Endothelial cell of umbilical vein (primary cell): ENCODE measurements around the gene DUSP22. TPM values are rescaled to one million over a fixed set of nuclear protein-coding genes. Genes with fewer than 3 reads are reported as not detected.

ENCODE experiments used
- BruUV-seq: library from RNA; stranded (reverse); fragments of 400-500 nt; replicated peaks from 2 replicates; lab custom pipeline; 2021; lab: Mats Ljungman, UMichigan
- CTCF ChIA-PET: fragments of 300-600, 350-600 bp; sonication (Branson Sonifier 250); formaldehyde crosslinking; loops from one replicate; lab custom pipeline; 2021; ENCODE audit warnings: antibody characterized with exemption, inconsistent platforms; lab: Charles Lee
- POLR2A ChIA-PET: fragments of 300-600, 350-600 bp; sonication (Branson Sonifier 250); formaldehyde crosslinking; loops from one replicate; lab custom pipeline; 2021; ENCODE audit warnings: antibody characterized with exemption, inconsistent platforms; lab: Charles Lee
- DNase-seq: peaks from one replicate; pipeline ENCODE4 v3.0.0-alpha.2; 2011; ENCODE audit warnings: low read depth, low spot score
- FAIRE-seq: peaks from 2 replicates; lab custom pipeline; 2011; peaks lifted over from hg19 to GRCh38; lab: Jason Lieb, UNC
- H2AFZ ChIP-seq: 2 replicates; pipeline ENCODE4 v1.6.0; 2012; ENCODE audit warnings: low read depth, low read length, control low read depth, inconsistent platforms
- H3K27ac ChIP-seq: 2 replicates; pipeline ENCODE4 v1.5.1; 2011; ENCODE audit warnings: low read depth, mild to moderate bottlenecking, control low read depth, low read length, moderate library complexity; ENCODE audit not compliant: insufficient read depth
- H3K27me3 ChIP-seq, 2 experiments: 2 replicates each; pipeline versions ENCODE4 v1.6.0 to v1.6.1; 2011; ENCODE audit warnings: low read length in 2 of 2, mixed read lengths in 1 of 2; ENCODE audit not compliant: control insufficient read depth in 2 of 2, insufficient read depth in 2 of 2
- H3K36me3 ChIP-seq, 2 experiments: 2 replicates in 1 of 2; 3 replicates in 1 of 2; pipeline ENCODE4 v1.5.1; 2011; ENCODE audit warnings: low read length in 2 of 2, mild to moderate bottlenecking in 1 of 2, moderate library complexity in 1 of 2; ENCODE audit not compliant: control insufficient read depth in 2 of 2, insufficient read depth in 2 of 2; ENCODE audit errors: extremely low read depth in 1 of 2
- H3K4me1 ChIP-seq: 3 replicates; pipeline ENCODE4 v1.5.1; 2011; ENCODE audit warnings: mild to moderate bottlenecking, low read length; ENCODE audit not compliant: control insufficient read depth, insufficient read depth; ENCODE audit errors: extremely low read depth
- H3K4me2 ChIP-seq: 2 replicates; pipeline ENCODE4 v1.6.1; 2011; ENCODE audit warnings: low read length, control low read depth, mixed read lengths; ENCODE audit not compliant: insufficient read depth
- H3K4me3 ChIP-seq, 3 experiments: fragments of 200-600 bp in 1 of 3; sonication (generic), shearing (Covaris generic) in 1 of 3; replicated peaks in 1 of 3; 2 replicates each; pipeline ENCODE4 v1.5.1; 2011 to 2016; ENCODE audit warnings: control low read depth in 3 of 3, low read length in 3 of 3, mild to moderate bottlenecking in 2 of 3, inconsistent platforms in 1 of 3, low read depth in 1 of 3, moderate library complexity in 1 of 3; ENCODE audit not compliant: insufficient read depth in 1 of 3
- H3K79me2 ChIP-seq: 2 replicates; pipeline ENCODE4 v1.6.0; 2012; ENCODE audit warnings: low read length, inconsistent platforms; ENCODE audit not compliant: control insufficient read depth, insufficient read depth
- H3K9ac ChIP-seq: replicated peaks from 2 replicates; pipeline ENCODE3; 2011; ENCODE audit warnings: low read length, control low read depth; ENCODE audit not compliant: insufficient read depth; ENCODE audit errors: extremely low read depth
- H3K9me1 ChIP-seq: replicated peaks from 3 replicates; pipeline ENCODE4 v1.6.0; 2011; ENCODE audit warnings: mild to moderate bottlenecking, low read length; ENCODE audit not compliant: control insufficient read depth, insufficient read depth; ENCODE audit errors: extremely low read depth
- H3K9me3 ChIP-seq: replicated peaks from 2 replicates; pipeline ENCODE4 v1.5.1; 2012; ENCODE audit warnings: low read length, inconsistent platforms; ENCODE audit not compliant: control insufficient read depth, insufficient read depth
- H4K20me1 ChIP-seq: replicated peaks from 2 replicates; pipeline ENCODE3; 2011; ENCODE audit warnings: mild to moderate bottlenecking, low read length; ENCODE audit not compliant: control insufficient read depth, insufficient read depth; ENCODE audit errors: extremely low read depth
- EZH2 ChIP-seq: IDR thresholded peaks from 2 replicates; pipeline ENCODE4 v1.6.1; 2012; ENCODE audit warnings: borderline replicate concordance, low read depth, mild to moderate bottlenecking, moderate library complexity, low read length, inconsistent platforms; ENCODE audit not compliant: severe bottlenecking
- FOS ChIP-seq: IDR thresholded peaks from 2 replicates; pipeline ENCODE4 v1.6.1; 2011; ENCODE audit warnings: mild to moderate bottlenecking, low read length, moderate library complexity, borderline replicate concordance; ENCODE audit not compliant: insufficient read depth
- GATA2 ChIP-seq: IDR thresholded peaks from 2 replicates; pipeline ENCODE4 v1.7.0; 2011; ENCODE audit warnings: low read depth, mild to moderate bottlenecking, moderate library complexity, mixed read lengths, low read length; ENCODE audit not compliant: insufficient read length, insufficient read depth
- JUN ChIP-seq: IDR thresholded peaks from 2 replicates; pipeline ENCODE4 v1.6.1; 2011; ENCODE audit warnings: borderline replicate concordance, low read depth; ENCODE audit not compliant: insufficient read length, insufficient read depth
- MYC ChIP-seq: IDR thresholded peaks from one replicate; pipeline ENCODE4 v1.6.1; 2011; ENCODE audit warnings: mild to moderate bottlenecking, low read depth, low read length
- POLR2A ChIP-seq: IDR thresholded peaks from 2 replicates; pipeline ENCODE4 v1.6.1; 2012; ENCODE audit warnings: low read depth, mild to moderate bottlenecking, control low read depth, low read length
- POLR2AphosphoS5 ChIP-seq: IDR thresholded peaks from 2 replicates; pipeline ENCODE4 v1.6.1; 2012; ENCODE audit warnings: low read depth, mild to moderate bottlenecking, control low read depth, low read length, moderate library complexity; ENCODE audit not compliant: insufficient read depth
- dilution Hi-C: fragments of 300-500 bp; cut with MboI; formaldehyde crosslinking; loops from one replicate; pipeline ENCODE4 v1.15.0; 2019; ENCODE audit warnings: low sequenced_read_pairs; ENCODE audit not compliant: extremely low pct_ligation_motif_present
- intact Hi-C: fragments of 100-400 bp; cut with micrococcal nuclease; formaldehyde crosslinking; loops from one replicate; pipeline ENCODE4 v1.10.0; 2022
- polyA plus RNA-seq, 4 experiments: library from polyadenylated mRNA; depleted of rRNA in 3 of 4; stranded (reverse) in 3 of 4; unstranded in 1 of 4; fragments of >200 nt; gene quantifications; 2 replicates each; pipeline versions ENCODE4 v1.2.1 to v1.2.3, GENCODE V29; 2011 to 2012; ENCODE audit warnings: missing spikeins in 1 of 4
- total RNA-seq: library from RNA; stranded (reverse); gene quantifications from 2 replicates; pipeline ENCODE4 v1.2.3, GENCODE V29; 2021
- TF ChIP-seq, protein P1 (sequence below), 2 donors: IDR thresholded peaks; 1 replicate in 1 of 2; 2 replicates in 1 of 2; pipeline ENCODE4 v1.5.1; 2011; ENCODE audit warnings: low read length in 2 of 2, mild to moderate bottlenecking in 2 of 2, moderate library complexity in 2 of 2, control low read depth in 1 of 2, inconsistent platforms in 1 of 2, low read depth in 1 of 2; ENCODE audit not compliant: insufficient read depth in 1 of 2; ENCODE audit errors: extremely low read depth in 1 of 2
- TF ChIP-seq, protein P2 (sequence below): IDR thresholded peaks from 2 replicates; pipeline ENCODE4 v1.6.1; 2011; ENCODE audit not compliant: insufficient read depth, insufficient read length

Gene DUSP22
- total and polyA plus RNA-seq, 2 donors (not counting 3 experiments of a cell fraction or from before 2014, with no cell fraction given) = 23.2 to 33.9 TPM

DNA sequence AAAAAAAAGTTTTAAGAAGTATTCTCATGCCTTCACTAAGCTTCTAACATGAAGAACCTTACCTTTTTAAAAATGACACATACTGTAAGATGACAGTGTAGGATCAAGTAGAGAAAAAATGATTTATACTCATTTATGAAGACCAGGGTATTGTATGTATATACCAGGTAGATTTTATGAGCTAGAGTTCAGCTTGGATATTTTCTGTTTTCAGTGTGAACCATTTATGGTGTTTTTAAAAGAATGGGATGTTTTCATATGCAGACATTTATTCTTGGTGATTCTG, 24.4 kb downstream of the DUSP22 start:
- POLR2A ChIA-PET = no interaction called here
- no peak overlapping the region for H3K9ac ChIP-seq
- TF ChIP-seq MYC (no peak), POLR2A (no peak), POLR2AphosphoS5 (no peak), JUN (no peak), FOS (no peak), EZH2 (no peak), GATA2 (no peak)
- TF ChIP-seq, protein P1, sequence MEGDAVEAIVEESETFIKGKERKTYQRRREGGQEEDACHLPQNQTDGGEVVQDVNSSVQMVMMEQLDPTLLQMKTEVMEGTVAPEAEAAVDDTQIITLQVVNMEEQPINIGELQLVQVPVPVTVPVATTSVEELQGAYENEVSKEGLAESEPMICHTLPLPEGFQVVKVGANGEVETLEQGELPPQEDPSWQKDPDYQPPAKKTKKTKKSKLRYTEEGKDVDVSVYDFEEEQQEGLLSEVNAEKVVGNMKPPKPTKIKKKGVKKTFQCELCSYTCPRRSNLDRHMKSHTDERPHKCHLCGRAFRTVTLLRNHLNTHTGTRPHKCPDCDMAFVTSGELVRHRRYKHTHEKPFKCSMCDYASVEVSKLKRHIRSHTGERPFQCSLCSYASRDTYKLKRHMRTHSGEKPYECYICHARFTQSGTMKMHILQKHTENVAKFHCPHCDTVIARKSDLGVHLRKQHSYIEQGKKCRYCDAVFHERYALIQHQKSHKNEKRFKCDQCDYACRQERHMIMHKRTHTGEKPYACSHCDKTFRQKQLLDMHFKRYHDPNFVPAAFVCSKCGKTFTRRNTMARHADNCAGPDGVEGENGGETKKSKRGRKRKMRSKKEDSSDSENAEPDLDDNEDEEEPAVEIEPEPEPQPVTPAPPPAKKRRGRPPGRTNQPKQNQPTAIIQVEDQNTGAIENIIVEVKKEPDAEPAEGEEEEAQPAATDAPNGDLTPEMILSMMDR (IDR thresholded peaks at IDR 0.05; ENCODE audit: extremely low read depth in 1 of 2, insufficient read depth in 1 of 2, low read depth in 1 of 2, low read length in 2 of 2) = no peak
- TF ChIP-seq, protein P2, sequence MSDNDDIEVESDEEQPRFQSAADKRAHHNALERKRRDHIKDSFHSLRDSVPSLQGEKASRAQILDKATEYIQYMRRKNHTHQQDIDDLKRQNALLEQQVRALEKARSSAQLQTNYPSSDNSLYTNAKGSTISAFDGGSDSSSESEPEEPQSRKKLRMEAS = no peak
- no peaks in the 10 kb centered on the region for H3K9me3 ChIP-seq
- no TSS peak for BruUV-seq
- no peak overlapping the region for H3K4me3 ChIP-seq
- H4K20me1 ChIP-seq = peaks cover 3% of the 10 kb centered on the region
- no peak for DNase-seq
- H3K79me2 ChIP-seq = no peaks in the 10 kb centered on the region
- CTCF ChIA-PET = no interaction called here
- H3K27ac ChIP-seq = no peak overlapping the region
- intact Hi-C loops = no loop called here
- H3K36me3 ChIP-seq = no peaks in the 10 kb centered on the region
- no peaks in the 10 kb centered on the region for H3K4me1 ChIP-seq
- H3K27me3 ChIP-seq = no peaks in the 10 kb centered on the region
- no peak overlapping the region for H2AFZ ChIP-seq
- peak; percentile 28 for FAIRE-seq
- dilution Hi-C loops = no loop called here
- H3K9me1 ChIP-seq = no peaks in the 10 kb centered on the region
- H3K4me2 ChIP-seq = no peak overlapping the region
